Epithelial cell of proximal tubule (primary cell): ENCODE results near the gene MOSMO. TPM values are rescaled to one million over a fixed set of nuclear protein-coding genes. Genes with fewer than 3 reads are reported as not detected.
A peak's percentile ranks its signal among the peaks of the same experiment; 100 is the strongest.

ENCODE experiments used
- DNase-seq: peaks from one replicate; pipeline ENCODE4 v3.0.0-alpha.2; 2011; ENCODE audit warnings: low read depth
- H3K4me3 ChIP-seq: 2 replicates; pipeline ENCODE4 v1.5.1; 2011; ENCODE audit warnings: low read depth, mild to moderate bottlenecking, low read length
- total RNA-seq: library from RNA; depleted of rRNA; stranded (reverse); fragments of >200 nt; gene quantifications from 2 replicates; pipeline ENCODE4 v1.2.3, GENCODE V29; 2015
- TF ChIP-seq, protein P1 (sequence below): conservative IDR thresholded peaks from 2 replicates; pipeline ENCODE4 v1.5.1; 2012; ENCODE audit warnings: low read depth, mild to moderate bottlenecking, low read length

The MOSMO gene
- total RNA-seq = 2.4 and 8.0 TPM in 2 replicates

GRCh38 chr16:22007509-22008214, at the start of gene MOSMO:
MOSMO (plus strand) TSS chr16:22008111; CDS start chr16:22008302, 191 bp downstream.
- H3K4me3 ChIP-seq = peak within 1 kb of the TSS; percentile 95
- peak; percentile 12 for DNase-seq
- TF ChIP-seq, protein P1, sequence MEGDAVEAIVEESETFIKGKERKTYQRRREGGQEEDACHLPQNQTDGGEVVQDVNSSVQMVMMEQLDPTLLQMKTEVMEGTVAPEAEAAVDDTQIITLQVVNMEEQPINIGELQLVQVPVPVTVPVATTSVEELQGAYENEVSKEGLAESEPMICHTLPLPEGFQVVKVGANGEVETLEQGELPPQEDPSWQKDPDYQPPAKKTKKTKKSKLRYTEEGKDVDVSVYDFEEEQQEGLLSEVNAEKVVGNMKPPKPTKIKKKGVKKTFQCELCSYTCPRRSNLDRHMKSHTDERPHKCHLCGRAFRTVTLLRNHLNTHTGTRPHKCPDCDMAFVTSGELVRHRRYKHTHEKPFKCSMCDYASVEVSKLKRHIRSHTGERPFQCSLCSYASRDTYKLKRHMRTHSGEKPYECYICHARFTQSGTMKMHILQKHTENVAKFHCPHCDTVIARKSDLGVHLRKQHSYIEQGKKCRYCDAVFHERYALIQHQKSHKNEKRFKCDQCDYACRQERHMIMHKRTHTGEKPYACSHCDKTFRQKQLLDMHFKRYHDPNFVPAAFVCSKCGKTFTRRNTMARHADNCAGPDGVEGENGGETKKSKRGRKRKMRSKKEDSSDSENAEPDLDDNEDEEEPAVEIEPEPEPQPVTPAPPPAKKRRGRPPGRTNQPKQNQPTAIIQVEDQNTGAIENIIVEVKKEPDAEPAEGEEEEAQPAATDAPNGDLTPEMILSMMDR = no peak

GRCh38 chr16:21959050-21959449, 48.9 kb upstream of the MOSMO start:
- no peak for DNase-seq
- TF ChIP-seq, protein P1 = no peak

GRCh38 chr16:21962475-21962874, 45.4 kb upstream of the MOSMO start:
- no peak overlapping the region for H3K4me3 ChIP-seq
- TF ChIP-seq, protein P1 = no peak
- DNase-seq = no peak

More at GRCh38 chr16:21959050-21959449, 48.9 kb upstream of the MOSMO start:
- no peak overlapping the region for H3K4me3 ChIP-seq

DNA sequence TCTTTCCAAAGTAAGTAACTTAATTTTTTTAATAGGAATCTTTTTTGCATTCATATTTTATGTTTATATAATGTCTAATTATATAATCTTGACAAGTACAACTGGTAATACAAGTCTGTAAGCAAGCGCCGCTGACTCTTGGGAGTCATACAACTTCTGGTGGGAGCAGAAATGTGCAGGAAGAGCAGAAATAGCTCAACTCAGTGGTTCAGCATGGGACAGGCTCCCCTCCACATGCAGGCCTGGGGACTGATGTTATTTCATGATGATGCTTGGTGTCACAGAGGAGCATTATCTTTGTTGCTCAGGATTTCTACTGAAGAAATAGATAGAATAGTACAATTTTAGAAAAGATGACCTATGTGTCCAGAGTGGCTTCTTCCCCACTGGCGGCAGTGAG, 44.0 kb upstream of the MOSMO start:
- TF ChIP-seq, protein P1 = no peak
- H3K4me3 ChIP-seq = no peak overlapping the region
- no peak for DNase-seq

DNA sequence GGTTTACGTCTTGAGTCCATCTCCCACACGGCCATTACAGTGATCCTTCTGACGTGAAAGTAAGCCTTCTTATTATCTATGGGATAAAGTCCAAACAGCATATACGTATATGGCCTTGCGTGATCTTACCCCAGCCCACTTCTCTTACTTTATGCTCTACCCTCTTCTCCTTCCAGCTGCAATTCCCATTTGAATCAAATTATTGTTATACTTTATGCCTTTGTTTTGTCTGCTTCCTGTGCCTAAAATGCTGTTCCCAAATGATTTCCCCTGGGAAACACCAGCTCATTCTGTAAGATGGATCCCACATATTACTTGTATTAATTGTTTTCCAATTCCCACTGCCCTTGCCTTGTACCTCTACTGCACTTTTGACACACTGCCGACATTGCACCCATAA, 43.6 kb upstream of the MOSMO start:
- TF ChIP-seq, protein P1 = no peak
- no peak for DNase-seq
- H3K4me3 ChIP-seq = no peak overlapping the region

DNA sequence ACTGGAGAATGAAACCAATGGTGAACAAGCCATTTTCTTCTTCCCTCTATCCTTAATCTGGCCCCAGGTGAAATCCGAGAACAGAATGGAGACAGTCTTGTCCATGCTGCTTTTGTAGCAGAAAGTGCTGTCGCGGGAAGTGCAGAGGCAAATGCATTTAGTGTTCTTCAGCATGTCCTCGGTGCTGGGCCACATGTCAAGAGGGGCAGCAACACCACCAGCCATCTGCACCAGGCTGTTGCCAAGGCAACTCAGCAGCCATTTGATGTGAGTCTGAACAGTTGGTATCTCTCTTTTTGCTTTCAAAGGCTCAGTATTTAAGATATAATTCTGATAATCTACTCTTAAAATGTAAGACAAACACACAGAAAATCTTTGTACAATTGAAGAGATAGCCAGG, 36.1 kb upstream of the MOSMO start:
- TF ChIP-seq, protein P1 = no peak
- DNase-seq = no peak
- H3K4me3 ChIP-seq = no peak overlapping the region

GRCh38 chr16:21973945-21974344, 34.0 kb upstream of the MOSMO start:
- H3K4me3 ChIP-seq = no peak overlapping the region
- TF ChIP-seq, protein P1 = no peak
- DNase-seq = no peak
